ENCODE data around the gene SDK1.

Gene SDK1

DNA sequence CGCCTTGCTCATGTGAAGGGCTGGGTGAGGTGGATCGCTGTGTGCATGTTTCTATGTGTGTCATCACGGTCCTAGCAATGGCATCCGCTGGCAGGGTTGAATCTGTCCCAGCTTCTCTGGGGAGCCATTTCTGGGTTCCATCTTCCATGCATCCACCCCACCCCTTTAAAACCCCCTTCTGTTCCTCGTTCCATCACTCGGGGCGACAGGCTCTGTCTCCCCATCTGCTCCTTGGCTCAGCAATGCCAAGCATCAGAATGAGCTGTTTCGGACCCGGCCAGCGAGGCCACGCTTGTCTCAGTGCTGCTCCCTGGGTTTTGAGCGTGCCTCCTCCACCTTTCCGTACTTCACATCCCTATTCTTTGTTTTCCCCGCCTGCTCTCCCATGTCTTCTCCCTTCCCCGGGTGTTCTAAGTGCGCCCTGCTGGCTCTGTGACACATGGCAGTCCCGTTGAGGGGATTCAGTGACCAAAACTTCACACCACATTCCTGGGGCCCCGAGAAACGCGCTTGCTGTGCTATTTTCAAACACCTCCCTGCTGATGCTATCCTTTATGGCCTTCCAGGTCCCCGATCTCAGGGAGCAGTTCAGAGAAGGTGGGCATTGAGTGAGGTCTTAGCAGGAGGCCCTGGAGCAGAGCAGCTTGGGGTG lies 827.0 kb downstream of the SDK1 start:
- no peak overlapping the region for H3K4me3 ChIP-seq (ENCODE audit: low read length)
- no peak overlapping the region for H3K9ac ChIP-seq (ENCODE audit: low read length)
- no peaks in the 10 kb centered on the region for H3K9me3 ChIP-seq (ENCODE audit: control insufficient read depth, low read length)
- no peaks in the 10 kb centered on the region for H3K4me1 ChIP-seq (ENCODE audit: control insufficient read depth, insufficient read depth, low read length)
- no peaks in the 10 kb centered on the region for H3K27me3 ChIP-seq (ENCODE audit: control insufficient read depth, insufficient read depth, low read length)
- no peaks in the 10 kb centered on the region for H3K36me3 ChIP-seq (ENCODE audit: control insufficient read depth, insufficient read depth, low read length)

DNA sequence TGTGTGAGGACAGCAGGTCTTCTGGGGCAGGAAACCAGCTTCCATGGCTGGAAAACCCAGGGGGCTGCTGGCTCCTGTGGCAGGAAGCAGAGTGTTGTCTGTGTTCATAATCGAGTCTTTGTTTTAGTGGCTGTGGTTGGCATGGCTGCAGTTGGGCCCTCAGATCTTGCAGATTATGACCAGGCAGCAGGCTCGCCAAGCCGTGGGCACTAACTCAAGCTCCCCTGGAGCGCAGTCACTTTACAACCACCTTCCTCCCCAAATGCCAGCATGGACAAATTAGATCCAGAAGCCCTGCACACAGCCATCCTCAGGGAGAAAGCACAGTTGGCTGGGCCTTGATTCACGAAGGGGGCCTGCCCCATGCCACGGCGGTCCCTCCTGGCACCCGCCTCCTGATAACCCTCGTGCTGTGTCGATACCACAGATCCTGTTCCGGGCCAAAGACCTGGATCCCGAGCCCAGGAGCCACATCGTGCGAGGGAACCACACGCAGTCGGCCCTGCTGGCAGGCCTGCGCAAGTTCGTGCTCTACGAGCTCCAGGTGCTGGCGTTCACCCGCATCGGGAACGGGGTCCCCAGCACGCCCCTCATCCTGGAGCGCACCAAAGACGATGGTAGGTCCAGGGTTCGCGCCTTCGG lies 828.5 kb downstream of the SDK1 start:
- no peaks in the 10 kb centered on the region for H3K4me1 ChIP-seq (ENCODE audit: control insufficient read depth, insufficient read depth, low read length)
- no peak overlapping the region for H3K9ac ChIP-seq (ENCODE audit: low read length)
- H3K4me3 ChIP-seq (ENCODE audit: low read length): no peak overlapping the region
- H3K27me3 ChIP-seq (ENCODE audit: control insufficient read depth, insufficient read depth, low read length): no peaks in the 10 kb centered on the region
- no peaks in the 10 kb centered on the region for H3K9me3 ChIP-seq (ENCODE audit: control insufficient read depth, low read length)
- H3K36me3 ChIP-seq (ENCODE audit: control insufficient read depth, insufficient read depth, low read length): no peaks in the 10 kb centered on the region

DNA sequence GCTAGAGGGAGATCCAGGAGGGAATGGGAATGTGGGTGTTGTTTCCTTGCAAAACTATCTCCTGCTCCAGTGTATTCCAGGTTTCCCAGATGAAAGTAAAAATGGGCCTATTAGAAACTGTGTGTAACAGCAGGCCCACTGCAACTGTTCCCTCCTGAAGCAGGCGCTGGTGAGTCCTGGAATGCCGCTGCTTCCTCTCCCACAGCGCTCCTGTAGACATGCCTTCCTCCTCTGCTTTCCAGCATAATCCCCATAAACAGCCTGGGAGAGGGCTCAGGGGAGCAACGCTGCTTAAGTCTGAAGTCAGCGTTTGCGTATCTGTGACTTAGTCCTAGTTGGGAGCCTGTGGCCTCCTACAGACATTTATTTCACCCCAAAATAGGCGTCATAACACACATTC lies 830.0 kb downstream of the SDK1 start:
- H3K9ac ChIP-seq (ENCODE audit: low read length): no peak overlapping the region
- no peaks in the 10 kb centered on the region for H3K9me3 ChIP-seq (ENCODE audit: control insufficient read depth, low read length)
- H3K4me1 ChIP-seq (ENCODE audit: control insufficient read depth, insufficient read depth, low read length): no peaks in the 10 kb centered on the region
- no peak overlapping the region for H3K4me3 ChIP-seq (ENCODE audit: low read length)
- no peaks in the 10 kb centered on the region for H3K36me3 ChIP-seq (ENCODE audit: control insufficient read depth, insufficient read depth, low read length)
- no peaks in the 10 kb centered on the region for H3K27me3 ChIP-seq (ENCODE audit: control insufficient read depth, insufficient read depth, low read length)

GRCh38 chr7:4132221-4132620 lies 831.2 kb downstream of the SDK1 start:
- no peak overlapping the region for H3K9ac ChIP-seq (ENCODE audit: low read length)

GRCh38 chr7:4133491-4134044 lies 832.5 kb downstream of the SDK1 start:
- Histone ChIP-seq H3K4me3 (ENCODE audit: low read length) (no peak overlapping the region), H3K27me3 (ENCODE audit: control insufficient read depth, insufficient read depth, low read length) (no peaks in the 10 kb centered on the region), H3K36me3 (ENCODE audit: control insufficient read depth, insufficient read depth, low read length) (no peaks in the 10 kb centered on the region), H3K9ac (ENCODE audit: low read length) (no peak overlapping the region), H3K9me3 (ENCODE audit: control insufficient read depth, low read length) (no peaks in the 10 kb centered on the region), H3K4me1 (ENCODE audit: control insufficient read depth, insufficient read depth, low read length) (no peaks in the 10 kb centered on the region)

More at GRCh38 chr7:4132221-4132620, 831.2 kb downstream of the SDK1 start:
- no peaks in the 10 kb centered on the region for H3K36me3 ChIP-seq (ENCODE audit: control insufficient read depth, insufficient read depth, low read length)
- H3K9me3 ChIP-seq (ENCODE audit: control insufficient read depth, low read length): no peaks in the 10 kb centered on the region
- no peaks in the 10 kb centered on the region for H3K4me1 ChIP-seq (ENCODE audit: control insufficient read depth, insufficient read depth, low read length)
- H3K4me3 ChIP-seq (ENCODE audit: low read length): no peak overlapping the region
- H3K27me3 ChIP-seq (ENCODE audit: control insufficient read depth, insufficient read depth, low read length): no peaks in the 10 kb centered on the region

- Histone ChIP-seq H3K9me3 (ENCODE audit: control insufficient read depth, low read length) (no peaks in the 10 kb centered on the region), H3K4me3 (ENCODE audit: low read length) (no peak overlapping the region), H3K27me3 (ENCODE audit: control insufficient read depth, insufficient read depth, low read length) (no peaks in the 10 kb centered on the region), H3K36me3 (ENCODE audit: control insufficient read depth, insufficient read depth, low read length) (no peaks in the 10 kb centered on the region), H3K9ac (ENCODE audit: low read length) (no peak overlapping the region), H3K4me1 (ENCODE audit: control insufficient read depth, insufficient read depth, low read length) (no peaks in the 10 kb centered on the region)
Measured at GRCh38 chr7:4134204-4134603, 833.2 kb downstream of the SDK1 start.

- Histone ChIP-seq H3K9me3 (ENCODE audit: control insufficient read depth, low read length) (no peaks in the 10 kb centered on the region), H3K4me3 (ENCODE audit: low read length) (no peak overlapping the region), H3K36me3 (ENCODE audit: control insufficient read depth, insufficient read depth, low read length) (no peaks in the 10 kb centered on the region), H3K9ac (ENCODE audit: low read length) (no peak overlapping the region), H3K27me3 (ENCODE audit: control insufficient read depth, insufficient read depth, low read length) (no peaks in the 10 kb centered on the region), H3K4me1 (ENCODE audit: control insufficient read depth, insufficient read depth, low read length) (no peaks in the 10 kb centered on the region)
Measured at GRCh38 chr7:4134631-4135030, 833.6 kb downstream of the SDK1 start.

- Histone ChIP-seq H3K9me3 (ENCODE audit: control insufficient read depth, low read length) (no peaks in the 10 kb centered on the region), H3K9ac (ENCODE audit: low read length) (no peak overlapping the region), H3K27me3 (ENCODE audit: control insufficient read depth, insufficient read depth, low read length) (no peaks in the 10 kb centered on the region), H3K4me1 (ENCODE audit: control insufficient read depth, insufficient read depth, low read length) (no peaks in the 10 kb centered on the region), H3K36me3 (ENCODE audit: control insufficient read depth, insufficient read depth, low read length) (no peaks in the 10 kb centered on the region), H3K4me3 (ENCODE audit: low read length) (no peak overlapping the region)
Measured at GRCh38 chr7:4135301-4135700, 834.2 kb downstream of the SDK1 start.

DNA sequence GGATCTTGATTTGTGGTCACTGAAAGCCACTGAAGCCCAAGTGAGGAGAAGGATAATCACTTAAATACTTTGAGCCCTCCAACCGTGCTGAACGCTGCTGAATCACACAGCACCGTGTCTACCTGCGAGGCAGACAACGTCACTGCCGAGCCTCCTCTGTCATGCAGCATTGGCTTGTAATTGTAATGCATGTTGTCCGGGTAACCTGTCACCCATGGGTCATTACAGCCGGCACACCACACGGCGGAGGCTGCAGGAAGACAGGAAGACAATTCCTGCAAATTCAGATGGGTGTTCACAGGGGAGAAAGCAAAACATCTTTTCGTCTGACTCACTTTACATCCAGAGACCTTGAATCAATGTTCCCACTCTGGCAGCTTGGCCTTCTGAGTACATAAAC lies 835.0 kb downstream of the SDK1 start:
- no peaks in the 10 kb centered on the region for H3K36me3 ChIP-seq (ENCODE audit: control insufficient read depth, insufficient read depth, low read length)
- H3K4me1 ChIP-seq (ENCODE audit: control insufficient read depth, insufficient read depth, low read length): no peaks in the 10 kb centered on the region
- H3K9ac ChIP-seq (ENCODE audit: low read length): no peak overlapping the region
- no peaks in the 10 kb centered on the region for H3K9me3 ChIP-seq (ENCODE audit: control insufficient read depth, low read length)
- H3K4me3 ChIP-seq (ENCODE audit: low read length): no peak overlapping the region
- H3K27me3 ChIP-seq (ENCODE audit: control insufficient read depth, insufficient read depth, low read length): no peaks in the 10 kb centered on the region

DNA sequence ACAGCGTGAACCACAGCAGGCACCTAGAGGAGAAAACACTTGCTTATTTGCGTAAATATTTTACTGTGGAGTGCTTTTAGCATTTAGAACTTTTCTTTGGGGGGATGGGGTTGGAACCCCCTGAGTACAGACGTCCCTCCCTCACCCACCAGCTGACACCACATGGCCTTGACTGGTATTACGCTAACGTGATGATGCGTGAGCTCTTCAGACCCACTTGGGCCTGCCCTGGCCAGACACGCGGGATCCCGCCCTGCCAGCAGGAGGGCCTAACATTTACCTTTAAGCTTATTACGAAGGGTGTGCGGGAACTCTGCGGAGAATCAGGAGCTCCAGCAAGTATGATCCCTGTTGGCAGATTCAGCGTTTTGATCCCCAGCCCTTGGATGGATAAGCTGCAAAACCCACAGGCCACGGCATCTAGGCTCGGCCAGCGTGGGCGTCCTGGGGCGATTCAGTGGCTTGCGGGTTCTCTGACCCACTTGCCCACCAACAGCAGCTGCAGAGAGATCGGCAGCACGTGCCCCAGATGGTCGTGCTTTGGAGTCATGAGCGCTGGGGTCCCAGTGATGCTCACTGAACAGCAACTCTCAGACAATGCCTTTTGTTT lies 835.6 kb downstream of the SDK1 start:
- Histone ChIP-seq H3K4me1 (ENCODE audit: control insufficient read depth, insufficient read depth, low read length) (no peaks in the 10 kb centered on the region), H3K36me3 (ENCODE audit: control insufficient read depth, insufficient read depth, low read length) (no peaks in the 10 kb centered on the region), H3K9ac (ENCODE audit: low read length) (no peak overlapping the region), H3K27me3 (ENCODE audit: control insufficient read depth, insufficient read depth, low read length) (no peaks in the 10 kb centered on the region), H3K4me3 (ENCODE audit: low read length) (no peak overlapping the region), H3K9me3 (ENCODE audit: control insufficient read depth, low read length) (no peaks in the 10 kb centered on the region)

GRCh38 chr7:4137552-4137951 lies 836.5 kb downstream of the SDK1 start:
- Histone ChIP-seq H3K27me3 (ENCODE audit: control insufficient read depth, insufficient read depth, low read length) (no peaks in the 10 kb centered on the region), H3K4me3 (ENCODE audit: low read length) (no peak overlapping the region), H3K36me3 (ENCODE audit: control insufficient read depth, insufficient read depth, low read length) (no peaks in the 10 kb centered on the region), H3K4me1 (ENCODE audit: control insufficient read depth, insufficient read depth, low read length) (no peaks in the 10 kb centered on the region), H3K9me3 (ENCODE audit: control insufficient read depth, low read length) (no peaks in the 10 kb centered on the region), H3K9ac (ENCODE audit: low read length) (no peak overlapping the region)

- Histone ChIP-seq H3K4me3 (ENCODE audit: low read length) (no peak overlapping the region), H3K9me3 (ENCODE audit: control insufficient read depth, low read length) (no peaks in the 10 kb centered on the region), H3K9ac (ENCODE audit: low read length) (no peak overlapping the region), H3K27me3 (ENCODE audit: control insufficient read depth, insufficient read depth, low read length) (no peaks in the 10 kb centered on the region), H3K36me3 (ENCODE audit: control insufficient read depth, insufficient read depth, low read length) (no peaks in the 10 kb centered on the region), H3K4me1 (ENCODE audit: control insufficient read depth, insufficient read depth, low read length) (no peaks in the 10 kb centered on the region)
Measured at GRCh38 chr7:4138866-4139265, 837.8 kb downstream of the SDK1 start.

Data from mucosa of stomach (tissue), 1 donor.